ENCODE measurements around the gene ZNF556.

Gene ZNF556

DNA sequence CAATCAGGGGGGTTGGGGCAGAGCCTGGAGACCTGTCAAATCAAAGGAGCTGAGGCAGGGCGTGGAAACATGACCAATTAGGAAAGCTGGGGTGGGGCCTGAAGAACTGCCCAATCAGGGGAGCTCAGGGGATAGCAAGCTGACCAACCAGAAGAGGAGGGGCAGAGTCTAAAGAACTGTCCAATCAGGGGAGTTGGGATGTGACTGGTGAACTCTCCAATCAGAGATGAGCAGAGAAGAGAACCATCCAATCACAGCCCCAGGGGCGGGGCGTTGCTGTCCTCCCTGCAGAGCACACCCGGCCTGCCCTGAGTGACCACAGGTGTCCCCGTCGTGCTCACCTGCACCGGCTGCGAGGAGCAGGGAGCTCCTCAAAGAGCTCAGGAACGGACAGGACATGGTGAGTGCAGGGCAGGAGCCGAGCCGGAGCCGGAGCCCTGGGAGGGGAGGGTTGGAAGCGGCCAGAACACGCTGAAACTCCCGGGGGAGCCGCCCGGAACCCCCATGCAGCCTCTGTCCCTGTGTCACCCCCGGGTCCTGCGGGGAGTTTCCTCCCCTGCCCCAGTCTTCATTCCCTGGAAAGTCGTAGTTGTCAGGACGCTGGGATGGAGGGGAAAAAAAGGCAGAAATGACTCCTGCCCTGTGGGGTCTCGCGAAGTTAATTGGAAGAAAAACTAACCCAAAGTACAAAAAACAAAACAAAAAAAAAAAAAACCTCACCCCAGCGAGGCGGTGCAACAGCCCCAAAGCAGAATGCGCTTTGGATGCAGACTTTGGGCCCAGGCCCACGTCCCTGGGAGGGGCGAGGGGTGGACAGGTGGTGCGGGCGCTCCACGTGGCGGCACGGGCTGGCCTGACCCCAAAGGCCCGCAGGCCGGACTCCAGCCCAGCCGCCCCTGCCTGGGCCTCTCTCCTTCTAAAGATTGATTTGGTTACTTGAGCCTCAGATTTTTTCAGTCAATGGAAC lies at the start of gene ZNF556:
Gene ZNF556, plus strand, starts transcription at position 311 of the 967 bp plus-strand sequence. Its CDS starts 87 bp downstream, at position 398.
- 0 out of 2 replicates have a peak within 1 kb of the TSS, but pooled peaks have one; percentile 10 for H3K4me2 ChIP-seq (ENCODE audit: insufficient read depth, low read length)

DNA sequence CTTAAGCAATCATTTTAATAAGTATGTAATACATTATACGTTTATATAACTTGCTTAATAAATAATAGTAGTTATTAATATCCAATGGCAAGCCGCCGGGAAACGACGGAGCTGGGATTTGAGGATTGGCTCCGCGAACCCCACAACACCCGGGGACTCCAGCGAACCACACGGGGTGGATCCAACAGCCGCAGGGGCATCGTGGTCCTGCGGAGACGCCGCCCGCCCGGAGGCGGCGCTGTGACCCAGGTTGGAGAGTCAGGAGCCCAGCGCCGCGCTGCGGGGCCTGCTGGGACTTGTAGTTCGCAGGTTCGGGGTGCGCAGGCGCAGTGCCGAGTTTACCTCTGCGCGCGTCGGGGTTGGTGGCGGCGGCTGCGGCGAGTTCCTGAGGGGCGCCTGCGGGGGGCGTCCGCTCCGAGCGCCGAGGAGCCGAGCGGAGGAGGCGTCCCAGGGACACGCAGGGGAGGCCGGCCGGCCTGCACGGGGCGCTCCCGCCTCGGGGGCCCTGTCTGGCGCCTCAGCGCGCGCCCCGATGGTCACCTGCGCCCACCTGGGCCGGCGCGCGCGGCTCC lies 47.5 kb upstream of the ZNF556 start, which contains the start of gene ZNF554:
Gene ZNF554, plus strand, starts transcription at position 329 of the 572 bp plus-strand sequence. Its CDS starts 204 bp downstream, at position 533.
- H3K79me2 ChIP-seq (ENCODE audit: insufficient read depth, low read length) = peaks cover 6% of the 10 kb centered on the region
- no peaks in the 10 kb centered on the region for H4K20me1 ChIP-seq (ENCODE audit: insufficient read depth, low read length)
- H2AFZ ChIP-seq (ENCODE audit: low read depth, low read length) = peak within 1 kb of the TSS; percentile 79
- peak within 1 kb of the TSS; percentile 68 to 70; a peak in 3 of 4 replicates for H3K4me3 ChIP-seq (ENCODE audit: low read depth in 1 of 2, low read length in 2 of 2)
- H3K4me1 ChIP-seq (ENCODE audit: insufficient read depth, low read length) = peaks cover 19% of the 10 kb centered on the region
- H3K9me3 ChIP-seq (ENCODE audit: insufficient read depth, low read length, severe bottlenecking) = no peaks in the 10 kb centered on the region
- peak within 1 kb of the TSS; percentile 76 for H3K4me2 ChIP-seq (ENCODE audit: insufficient read depth, low read length)
- peaks cover 11% of the 10 kb centered on the region for H3K36me3 ChIP-seq (ENCODE audit: insufficient read depth, low read length)
- H3K27me3 ChIP-seq (ENCODE audit: insufficient read depth, low read length, poor library complexity) = no peaks in the 10 kb centered on the region
- no peak for TF ChIP-seq EZH2 (IDR thresholded peaks at IDR 0.05; ENCODE audit: borderline replicate concordance, low read depth, low read length, severe bottlenecking)
- TF ChIP-seq, protein P1, sequence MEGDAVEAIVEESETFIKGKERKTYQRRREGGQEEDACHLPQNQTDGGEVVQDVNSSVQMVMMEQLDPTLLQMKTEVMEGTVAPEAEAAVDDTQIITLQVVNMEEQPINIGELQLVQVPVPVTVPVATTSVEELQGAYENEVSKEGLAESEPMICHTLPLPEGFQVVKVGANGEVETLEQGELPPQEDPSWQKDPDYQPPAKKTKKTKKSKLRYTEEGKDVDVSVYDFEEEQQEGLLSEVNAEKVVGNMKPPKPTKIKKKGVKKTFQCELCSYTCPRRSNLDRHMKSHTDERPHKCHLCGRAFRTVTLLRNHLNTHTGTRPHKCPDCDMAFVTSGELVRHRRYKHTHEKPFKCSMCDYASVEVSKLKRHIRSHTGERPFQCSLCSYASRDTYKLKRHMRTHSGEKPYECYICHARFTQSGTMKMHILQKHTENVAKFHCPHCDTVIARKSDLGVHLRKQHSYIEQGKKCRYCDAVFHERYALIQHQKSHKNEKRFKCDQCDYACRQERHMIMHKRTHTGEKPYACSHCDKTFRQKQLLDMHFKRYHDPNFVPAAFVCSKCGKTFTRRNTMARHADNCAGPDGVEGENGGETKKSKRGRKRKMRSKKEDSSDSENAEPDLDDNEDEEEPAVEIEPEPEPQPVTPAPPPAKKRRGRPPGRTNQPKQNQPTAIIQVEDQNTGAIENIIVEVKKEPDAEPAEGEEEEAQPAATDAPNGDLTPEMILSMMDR (IDR thresholded peaks at IDR 0.05; ENCODE audit: borderline replicate concordance, extremely low read depth, low read length, poor library complexity, severe bottlenecking) = peak; percentile 95
- DNase-seq (peak; percentile 97), ATAC-seq (ENCODE audit: insufficient read depth, low read depth) (peak; percentile 96)
- peak within 1 kb of the TSS; percentile 77 for H3K9ac ChIP-seq (ENCODE audit: low read depth, low read length)
- peak within 1 kb of the TSS; percentile 54 for H3K27ac ChIP-seq (ENCODE audit: low read length)

More for the DNA sequence above, at the start of gene ZNF556:
- Histone ChIP-seq H3K9ac (ENCODE audit: low read depth, low read length) (peak within 1 kb of the TSS; percentile 35; the same call in 1 of the 2 replicates), H3K27ac (ENCODE audit: low read length) (peak within 1 kb of the TSS; percentile 70), H3K79me2 (ENCODE audit: insufficient read depth, low read length) (no peaks in the 10 kb centered on the region), H3K4me3 (ENCODE audit: low read depth in 1 of 2, low read length in 2 of 2) (no peak within 1 kb of the TSS), H3K4me1 (ENCODE audit: insufficient read depth, low read length) (peaks cover 32% of the 10 kb centered on the region), H2AFZ (ENCODE audit: low read depth, low read length) (no peak within 1 kb of the TSS), H3K9me3 (ENCODE audit: insufficient read depth, low read length, severe bottlenecking) (no peaks in the 10 kb centered on the region), H3K36me3 (ENCODE audit: insufficient read depth, low read length) (no peaks in the 10 kb centered on the region), H3K27me3 (ENCODE audit: insufficient read depth, low read length, poor library complexity) (no peaks in the 10 kb centered on the region), H4K20me1 (ENCODE audit: insufficient read depth, low read length) (no peaks in the 10 kb centered on the region)
- peak; percentile 56 for ATAC-seq (ENCODE audit: insufficient read depth, low read depth)
- DNase-seq = peak; percentile 32
- TF ChIP-seq, protein P1 (IDR thresholded peaks at IDR 0.05; ENCODE audit: borderline replicate concordance, extremely low read depth, low read length, poor library complexity, severe bottlenecking) = no peak
- TF ChIP-seq EZH2 (IDR thresholded peaks at IDR 0.05; ENCODE audit: borderline replicate concordance, low read depth, low read length, severe bottlenecking) = no peak

DNA sequence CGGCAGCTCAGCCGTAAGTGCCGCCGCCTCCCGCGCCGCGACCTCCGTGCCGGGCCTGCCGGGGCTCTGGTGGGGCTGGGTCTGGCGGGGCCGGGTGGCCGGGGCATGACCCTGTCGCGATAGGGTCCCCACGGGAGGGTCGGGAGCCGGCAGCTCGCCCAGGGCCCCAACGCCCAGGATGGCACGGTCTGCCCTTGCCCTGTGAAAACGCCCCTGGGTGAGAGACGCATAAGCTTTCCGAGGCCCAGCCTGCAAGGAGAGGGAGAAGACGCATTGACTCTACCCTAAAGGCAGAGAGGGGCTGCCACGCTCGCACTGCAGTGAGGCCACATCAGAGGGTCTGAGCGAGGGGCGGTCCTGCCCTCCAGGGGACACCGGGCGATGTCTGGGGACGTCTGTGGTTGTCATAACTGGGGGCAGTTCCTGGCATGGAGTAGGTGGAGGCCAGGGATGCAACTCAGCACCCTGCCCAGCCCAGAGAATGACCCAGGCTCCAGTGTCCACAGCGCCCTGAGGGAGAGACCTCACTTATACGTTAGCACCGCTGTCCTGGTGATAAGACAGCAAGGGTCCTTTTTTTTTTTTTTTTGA lies 46.9 kb upstream of the ZNF556 start:
- H3K36me3 ChIP-seq (ENCODE audit: insufficient read depth, low read length) = peaks cover 10% of the 10 kb centered on the region
- H3K27ac ChIP-seq (ENCODE audit: low read length) = peak overlapping the region; percentile 54
- no peak for TF ChIP-seq EZH2 (IDR thresholded peaks at IDR 0.05; ENCODE audit: borderline replicate concordance, low read depth, low read length, severe bottlenecking)
- TF ChIP-seq, protein P1 (IDR thresholded peaks at IDR 0.05; ENCODE audit: borderline replicate concordance, extremely low read depth, low read length, poor library complexity, severe bottlenecking) = no peak
- ATAC-seq (ENCODE audit: insufficient read depth, low read depth) (peak; percentile 35), DNase-seq (peak; percentile 43)
- peaks cover 19% of the 10 kb centered on the region for H3K4me1 ChIP-seq (ENCODE audit: insufficient read depth, low read length)
- H3K4me3 ChIP-seq (ENCODE audit: low read depth in 1 of 2, low read length in 2 of 2) = peak overlapping the region; percentile 68 to 70; a peak in 3 of 4 replicates
- no peaks in the 10 kb centered on the region for H4K20me1 ChIP-seq (ENCODE audit: insufficient read depth, low read length)
- no peaks in the 10 kb centered on the region for H3K9me3 ChIP-seq (ENCODE audit: insufficient read depth, low read length, severe bottlenecking)
- peak overlapping the region; percentile 77 for H3K9ac ChIP-seq (ENCODE audit: low read depth, low read length)
- H3K4me2 ChIP-seq (ENCODE audit: insufficient read depth, low read length) = peak overlapping the region; percentile 76
- no peaks in the 10 kb centered on the region for H3K27me3 ChIP-seq (ENCODE audit: insufficient read depth, low read length, poor library complexity)
- peak overlapping the region; percentile 61 for H2AFZ ChIP-seq (ENCODE audit: low read depth, low read length)
- peaks cover 6% of the 10 kb centered on the region for H3K79me2 ChIP-seq (ENCODE audit: insufficient read depth, low read length)

All from DND-41 (cell line).